Epithelial cell of esophagus (primary cell): ENCODE results near the gene SND1.

ENCODE experiments used
- DNase-seq: peaks from one replicate; pipeline ENCODE4 v3.0.0; 2010; ENCODE audit warnings: low read depth
- H3K4me3 ChIP-seq: 2 replicates; pipeline ENCODE4 v1.5.1; 2011; ENCODE audit warnings: mild to moderate bottlenecking, low read length, control low read depth
- TF ChIP-seq, protein P1 (sequence below): IDR thresholded peaks from 2 replicates; pipeline ENCODE4 v1.5.1; 2011; ENCODE audit warnings: low read depth, mild to moderate bottlenecking, low read length, control low read depth, inconsistent platforms; ENCODE audit not compliant: insufficient read depth; ENCODE audit errors: missing control alignments

The SND1 gene

DNA sequence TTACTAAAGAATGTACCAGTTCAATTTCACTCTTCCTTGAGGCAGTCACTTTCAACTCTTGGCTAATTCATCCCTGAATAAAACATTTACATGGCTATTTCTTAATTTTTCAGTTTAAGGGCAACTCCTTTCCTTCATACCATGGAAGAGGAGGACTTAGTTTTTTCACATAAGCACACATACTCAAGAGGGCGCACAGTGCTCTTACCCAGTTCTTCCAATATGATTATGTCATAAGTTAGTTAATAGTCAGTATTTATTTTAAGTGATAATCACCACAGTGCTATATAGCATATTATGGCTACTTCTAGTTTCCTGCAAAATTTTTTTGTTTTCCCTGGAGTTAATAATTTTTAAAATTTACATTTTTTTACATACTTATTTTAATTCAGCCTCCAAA lies 58.6 kb downstream of the SND1 start:
- TF ChIP-seq, protein P1, sequence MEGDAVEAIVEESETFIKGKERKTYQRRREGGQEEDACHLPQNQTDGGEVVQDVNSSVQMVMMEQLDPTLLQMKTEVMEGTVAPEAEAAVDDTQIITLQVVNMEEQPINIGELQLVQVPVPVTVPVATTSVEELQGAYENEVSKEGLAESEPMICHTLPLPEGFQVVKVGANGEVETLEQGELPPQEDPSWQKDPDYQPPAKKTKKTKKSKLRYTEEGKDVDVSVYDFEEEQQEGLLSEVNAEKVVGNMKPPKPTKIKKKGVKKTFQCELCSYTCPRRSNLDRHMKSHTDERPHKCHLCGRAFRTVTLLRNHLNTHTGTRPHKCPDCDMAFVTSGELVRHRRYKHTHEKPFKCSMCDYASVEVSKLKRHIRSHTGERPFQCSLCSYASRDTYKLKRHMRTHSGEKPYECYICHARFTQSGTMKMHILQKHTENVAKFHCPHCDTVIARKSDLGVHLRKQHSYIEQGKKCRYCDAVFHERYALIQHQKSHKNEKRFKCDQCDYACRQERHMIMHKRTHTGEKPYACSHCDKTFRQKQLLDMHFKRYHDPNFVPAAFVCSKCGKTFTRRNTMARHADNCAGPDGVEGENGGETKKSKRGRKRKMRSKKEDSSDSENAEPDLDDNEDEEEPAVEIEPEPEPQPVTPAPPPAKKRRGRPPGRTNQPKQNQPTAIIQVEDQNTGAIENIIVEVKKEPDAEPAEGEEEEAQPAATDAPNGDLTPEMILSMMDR = no peak
- no peak overlapping the region for H3K4me3 ChIP-seq
- DNase-seq = no peak

DNA sequence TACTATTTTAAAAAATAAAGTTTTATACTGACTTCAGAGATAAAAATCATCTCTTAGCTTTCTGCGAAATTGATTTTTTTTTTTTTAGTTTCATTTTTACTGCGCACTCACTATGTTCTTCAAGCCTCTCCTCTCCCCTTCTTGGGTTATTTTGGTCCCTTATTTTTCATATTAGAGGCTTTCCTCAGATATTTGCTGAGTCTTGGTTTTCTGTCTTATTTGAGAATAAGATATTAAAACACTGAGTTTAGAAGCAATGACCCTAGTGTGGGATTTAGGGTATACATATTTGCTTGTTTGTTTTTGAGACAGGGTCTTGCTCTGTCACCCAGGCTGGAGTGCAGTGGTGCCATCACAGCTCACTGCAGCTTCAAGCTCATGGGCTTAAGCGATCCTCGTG lies 59.9 kb downstream of the SND1 start:
- H3K4me3 ChIP-seq = no peak overlapping the region
- TF ChIP-seq, protein P1 = no peak
- no peak for DNase-seq

DNA sequence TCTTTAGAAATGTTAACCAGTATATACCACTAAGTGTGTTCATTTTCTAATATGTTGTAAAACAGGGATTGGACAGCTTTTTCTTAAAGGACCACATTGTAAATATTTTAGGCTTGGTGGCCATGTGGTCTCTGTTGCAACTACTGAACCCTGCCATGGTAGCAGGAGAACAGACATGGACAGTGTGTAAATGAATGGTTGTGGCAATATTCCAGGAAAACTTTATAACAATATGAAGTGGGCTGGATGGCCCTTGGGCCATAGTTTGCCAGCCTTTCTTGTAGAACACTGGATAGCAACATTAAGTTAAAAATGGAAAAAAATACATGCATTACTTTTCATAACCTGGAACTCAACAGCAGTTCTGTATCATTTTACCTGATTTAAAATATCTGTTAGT lies 61.0 kb downstream of the SND1 start:
- H3K4me3 ChIP-seq = no peak overlapping the region
- TF ChIP-seq, protein P1 = no peak
- DNase-seq = no peak

DNA sequence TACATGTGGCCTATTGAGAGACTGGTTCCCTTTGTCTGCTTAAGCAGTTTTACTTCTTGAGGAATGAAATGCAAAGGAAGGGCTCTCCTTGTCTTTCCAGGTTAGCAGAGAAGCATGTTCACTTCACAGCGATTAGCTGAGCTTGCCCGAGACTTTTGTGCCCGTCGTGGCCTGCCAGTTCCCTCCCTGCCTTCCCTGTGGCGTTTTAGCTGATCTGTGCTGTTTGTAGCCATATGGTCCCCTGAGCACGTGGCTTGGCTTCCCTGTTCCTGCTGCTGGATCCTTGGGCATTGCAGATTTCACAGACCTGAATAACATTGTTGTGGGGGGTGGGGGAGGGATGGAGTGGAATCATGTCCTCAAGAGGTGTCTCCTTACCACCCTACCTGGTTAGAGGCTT lies 61.8 kb downstream of the SND1 start:
- peak; percentile 4 for DNase-seq
- H3K4me3 ChIP-seq = no peak overlapping the region
- TF ChIP-seq, protein P1 = no peak

DNA sequence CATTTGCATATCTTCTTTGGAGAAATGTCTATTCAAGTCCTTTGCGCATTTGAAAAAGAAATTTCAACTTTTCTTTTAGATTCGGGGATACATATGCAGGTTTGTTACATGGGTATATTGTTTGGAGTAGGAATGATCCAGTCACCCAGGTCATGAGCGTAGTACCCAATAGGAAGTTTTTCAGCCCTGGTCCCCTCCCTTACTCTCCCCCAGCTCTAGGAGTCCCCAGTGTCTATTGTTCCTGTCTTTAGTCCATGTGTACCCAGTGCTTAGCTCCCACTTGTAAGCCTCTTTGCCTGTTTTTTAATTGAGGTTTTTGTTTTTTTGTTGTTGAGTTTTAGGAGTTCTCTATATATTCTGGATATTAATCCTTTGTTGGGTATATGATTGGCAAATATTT lies 63.3 kb downstream of the SND1 start:
- TF ChIP-seq, protein P1 = no peak
- no peak overlapping the region for H3K4me3 ChIP-seq
- no peak for DNase-seq

DNA sequence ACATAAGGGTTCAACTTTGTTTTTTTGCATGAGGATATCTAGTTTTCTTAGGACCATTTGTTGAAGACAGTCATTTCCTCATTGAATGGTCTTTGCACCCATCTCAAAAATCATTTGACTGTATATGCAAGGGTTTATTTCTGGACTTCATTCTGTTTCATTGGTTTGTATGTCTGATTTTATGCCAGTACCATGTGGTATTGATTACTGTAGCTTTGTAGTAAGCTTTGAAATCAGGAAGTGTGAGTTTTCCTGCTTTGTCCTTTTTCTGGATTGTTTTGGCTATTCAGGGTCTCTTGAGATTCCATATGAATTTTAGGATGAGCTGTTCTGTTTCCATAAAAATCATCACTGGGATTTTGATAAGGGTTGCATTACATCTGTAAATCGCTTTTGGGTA lies 63.9 kb downstream of the SND1 start:
- no peak overlapping the region for H3K4me3 ChIP-seq
- DNase-seq = no peak
- TF ChIP-seq, protein P1 = no peak

DNA sequence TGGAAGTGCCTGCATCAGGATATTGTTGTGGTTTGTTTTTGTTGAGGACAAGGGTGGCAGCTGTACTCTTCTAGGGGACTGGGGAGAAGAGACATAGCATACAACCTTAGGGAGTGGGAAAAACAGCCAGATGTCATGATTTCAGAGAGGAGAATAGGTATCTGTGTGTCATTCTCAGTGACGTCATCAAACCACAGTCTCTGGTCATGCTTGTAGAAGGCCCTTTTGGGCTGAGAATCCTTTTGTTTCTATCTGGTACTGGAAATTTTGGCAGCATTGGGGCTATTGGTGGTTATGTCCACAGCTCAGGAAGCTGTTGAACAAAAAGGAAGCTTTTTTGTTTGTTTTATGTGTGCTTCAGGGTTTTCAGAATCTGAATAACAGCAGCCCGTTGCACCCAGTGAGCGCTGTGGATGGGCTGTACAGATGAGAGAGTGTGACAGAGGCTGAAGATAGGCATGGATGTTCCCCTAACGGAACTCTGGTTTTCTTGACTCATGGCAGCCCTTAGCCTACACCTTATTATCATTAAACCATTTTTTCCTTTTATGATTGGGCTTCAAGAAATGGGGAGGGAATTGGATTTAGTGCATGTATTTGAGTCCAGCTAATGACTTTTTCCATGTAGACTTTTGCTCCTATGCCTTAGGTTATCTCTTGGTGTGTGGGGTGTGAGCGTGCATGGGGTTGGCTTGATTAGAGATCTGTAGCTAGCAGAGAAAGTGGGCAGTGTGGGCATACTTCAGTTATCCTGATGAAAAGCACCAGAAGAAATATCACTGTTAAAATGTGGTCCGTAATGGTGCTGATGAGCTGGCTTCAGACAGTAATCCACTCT lies 65.7 kb downstream of the SND1 start:
- TF ChIP-seq, protein P1 = no peak
- no peak overlapping the region for H3K4me3 ChIP-seq
- DNase-seq = peak; percentile 38
